ENCODE results near the gene MEAK7. TPM values are rescaled to one million over a fixed set of nuclear protein-coding genes. Genes with fewer than 3 reads are reported as not detected.
A peak's percentile ranks its signal among the peaks of the same experiment; 100 is the strongest.

The MEAK7 gene
- total RNA-seq, 1 experiment from 2014 or later: 21.5 TPM

DNA sequence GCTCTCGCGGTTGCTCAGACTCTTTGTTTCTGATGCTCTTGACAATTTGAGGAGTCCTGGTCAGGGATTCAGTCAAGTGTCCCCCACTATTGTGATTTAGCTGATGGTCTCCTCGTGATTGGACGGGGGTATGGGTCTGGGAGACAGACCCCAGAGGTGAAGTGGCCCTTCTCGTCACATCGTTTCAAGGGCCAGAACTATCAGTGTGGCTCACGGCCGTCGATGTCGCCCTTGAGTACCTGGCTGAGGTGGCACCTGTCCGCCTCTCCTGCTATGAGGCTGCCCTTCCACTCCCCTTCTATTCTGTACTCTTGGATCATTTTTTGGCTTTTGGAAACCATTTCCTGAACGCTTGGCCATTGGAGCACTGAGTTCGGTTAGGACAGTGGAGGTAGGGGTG is 7.4 kb upstream of the MEAK7 start:
- no peaks in the 10 kb centered on the region for H3K79me1 ChIP-seq (ENCODE audit: insufficient read depth, low read depth, low read length, poor library complexity, severe bottlenecking)
- H3T11ph ChIP-seq (ENCODE audit: low read length): no peak overlapping the region
- H2AK5ac ChIP-seq (ENCODE audit: insufficient read length, low read length): no peak overlapping the region
- no peak overlapping the region for H4K5ac ChIP-seq (ENCODE audit: insufficient read length, low read depth, low read length)
- H4K8ac ChIP-seq (replicated peaks; ENCODE audit: insufficient read length, low read depth, low read length): no peak overlapping the region
- no peak overlapping the region for H3K4me3 Mint-ChIP-seq
- H3K36me3 Mint-ChIP-seq (ENCODE audit: insufficient read depth in 1 of 3, low read depth in 3 of 3): no peaks in the 10 kb centered on the region
- no peak overlapping the region for H2BK120ac ChIP-seq (ENCODE audit: low read depth, low read length, poor library complexity, severe bottlenecking)
- H3K23ac ChIP-seq (ENCODE audit: insufficient read length, low read depth, low read length): no peak overlapping the region
- no peaks in the 10 kb centered on the region; the same call in 1 of the 2 replicates for H3K4me1 ChIP-seq (ENCODE audit: insufficient read depth, low read length)
- H3K27ac ChIP-seq (ENCODE audit: insufficient read length, low read depth, low read length): no peak overlapping the region
- H2BK15ac ChIP-seq (ENCODE audit: low read depth, low read length): no peak overlapping the region
- H2BK12ac ChIP-seq (ENCODE audit: insufficient read length, low read depth, low read length): no peak overlapping the region
- peak overlapping the region; percentile 13 for H3K18ac ChIP-seq (ENCODE audit: insufficient read length, low read depth, low read length)
- H3K4me2 ChIP-seq (ENCODE audit: insufficient read depth, insufficient read length, low read length): no peak overlapping the region
- no peak overlapping the region for H2BK20ac ChIP-seq (ENCODE audit: low read depth, low read length, poor library complexity, severe bottlenecking)
- H3K56ac ChIP-seq (ENCODE audit: insufficient read length, low read depth, low read length): no peak overlapping the region
- no peak overlapping the region for H4K91ac ChIP-seq (ENCODE audit: insufficient read length, low read depth, low read length)
- WGBS (ENCODE audit: extremely low coverage, insufficient read length, low lambda C conversion rate): no CpG with 5 or more reads among the region's 13 CpGs
- TF ChIP-seq, protein P1, sequence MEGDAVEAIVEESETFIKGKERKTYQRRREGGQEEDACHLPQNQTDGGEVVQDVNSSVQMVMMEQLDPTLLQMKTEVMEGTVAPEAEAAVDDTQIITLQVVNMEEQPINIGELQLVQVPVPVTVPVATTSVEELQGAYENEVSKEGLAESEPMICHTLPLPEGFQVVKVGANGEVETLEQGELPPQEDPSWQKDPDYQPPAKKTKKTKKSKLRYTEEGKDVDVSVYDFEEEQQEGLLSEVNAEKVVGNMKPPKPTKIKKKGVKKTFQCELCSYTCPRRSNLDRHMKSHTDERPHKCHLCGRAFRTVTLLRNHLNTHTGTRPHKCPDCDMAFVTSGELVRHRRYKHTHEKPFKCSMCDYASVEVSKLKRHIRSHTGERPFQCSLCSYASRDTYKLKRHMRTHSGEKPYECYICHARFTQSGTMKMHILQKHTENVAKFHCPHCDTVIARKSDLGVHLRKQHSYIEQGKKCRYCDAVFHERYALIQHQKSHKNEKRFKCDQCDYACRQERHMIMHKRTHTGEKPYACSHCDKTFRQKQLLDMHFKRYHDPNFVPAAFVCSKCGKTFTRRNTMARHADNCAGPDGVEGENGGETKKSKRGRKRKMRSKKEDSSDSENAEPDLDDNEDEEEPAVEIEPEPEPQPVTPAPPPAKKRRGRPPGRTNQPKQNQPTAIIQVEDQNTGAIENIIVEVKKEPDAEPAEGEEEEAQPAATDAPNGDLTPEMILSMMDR (conservative IDR thresholded peaks at IDR 0.05): no peak
- H3K23me2 ChIP-seq (ENCODE audit: insufficient read length, low read depth, low read length, poor library complexity, severe bottlenecking): no peaks in the 10 kb centered on the region
- H3K27ac Mint-ChIP-seq: no peak overlapping the region
- H3K9me3 ChIP-seq (ENCODE audit: control insufficient read depth, low read depth, low read length): no peaks in the 10 kb centered on the region
- no peak overlapping the region for H2AFZ ChIP-seq (ENCODE audit: low read length)
- no peak overlapping the region for H2BK5ac ChIP-seq (ENCODE audit: insufficient read length, low read length)
- no peak overlapping the region for H3K9ac ChIP-seq (ENCODE audit: extremely low read depth, insufficient read length, low read length)
- H3K4ac ChIP-seq (ENCODE audit: low read depth, low read length): no peak overlapping the region
- H3K14ac ChIP-seq (ENCODE audit: insufficient read depth, low read length): no peak overlapping the region
- no peak for DNase-seq
- H3K27me3 ChIP-seq (ENCODE audit: insufficient read depth, low read length): no peaks in the 10 kb centered on the region
- H4K20me1 ChIP-seq (ENCODE audit: control insufficient read depth, insufficient read depth, insufficient read length): no peaks in the 10 kb centered on the region
- no peaks in the 10 kb centered on the region; a peak in 1 of 5 replicates for H3K9me3 Mint-ChIP-seq
- no peaks in the 10 kb centered on the region for H3K79me2 ChIP-seq (ENCODE audit: insufficient read depth, low read length)
- H3K27me3 Mint-ChIP-seq (ENCODE audit: low read depth): peaks cover 2% of the 10 kb centered on the region
- H3K4me1 Mint-ChIP-seq: peaks cover 28 to 37% of the 10 kb centered on the region in 2 experiments
